Sciatic nerve (tissue), 1 donor: ENCODE data around the gene DNAJC15. TPM values are rescaled to one million over a fixed set of nuclear protein-coding genes. Genes with fewer than 3 reads are reported as not detected.

Experiments used
- total RNA-seq: library from RNA; stranded (reverse); fragmentation: NEBNext Ultra II Directional; extraction: Animal tissue kit (Norgen Biotek cat#: 25700); gene quantifications from one replicate; pipeline ENCODE4 v1.2.1, GENCODE V29; 2021
- donor health status: DM: no; HTN: no; CAD: no.

DNAJC15 gene
- total RNA-seq, 1 donor from 2014 or later = 6.2 TPM

Other genes starting within 250 kb of the DNAJC15 start
- gene FAM216B, start 242.0 kb upstream of the DNAJC15 start, total RNA-seq = not detected
- 7.8 TPM for gene EPSTI1, start 31.3 kb upstream of the DNAJC15 start, total RNA-seq